Adrenal gland (tissue), 5 donors: ENCODE results near the gene HHIPL1.

Experiments used
- POLR2A ChIP-seq, 2 donors: fragments of 450-650 bp; IDR thresholded peaks; one replicate each; pipeline ENCODE4 v1.6.1; 2017; ENCODE audit warnings: antibody characterized with exemption in 2 of 2, mild to moderate bottlenecking in 2 of 2, moderate library complexity in 1 of 2
- TF ChIP-seq, protein P1 (sequence below), 6 experiments: fragments of 450-650 bp in 4 of 6; fragments of 200-600 bp in 2 of 6; sonication (generic) in 1 of 6; IDR thresholded peaks; 1 replicate in 5 of 6; 2 replicates in 1 of 6; pipeline versions ENCODE4 v1.5.1 to v1.8.0; 2016 to 2021; ENCODE audit warnings: antibody characterized with exemption in 6 of 6, mild to moderate bottlenecking in 2 of 6, moderate library complexity in 1 of 6
- donor health status: DM: no; HTN: no; CAD: no.

- TF ChIP-seq, protein P1, sequence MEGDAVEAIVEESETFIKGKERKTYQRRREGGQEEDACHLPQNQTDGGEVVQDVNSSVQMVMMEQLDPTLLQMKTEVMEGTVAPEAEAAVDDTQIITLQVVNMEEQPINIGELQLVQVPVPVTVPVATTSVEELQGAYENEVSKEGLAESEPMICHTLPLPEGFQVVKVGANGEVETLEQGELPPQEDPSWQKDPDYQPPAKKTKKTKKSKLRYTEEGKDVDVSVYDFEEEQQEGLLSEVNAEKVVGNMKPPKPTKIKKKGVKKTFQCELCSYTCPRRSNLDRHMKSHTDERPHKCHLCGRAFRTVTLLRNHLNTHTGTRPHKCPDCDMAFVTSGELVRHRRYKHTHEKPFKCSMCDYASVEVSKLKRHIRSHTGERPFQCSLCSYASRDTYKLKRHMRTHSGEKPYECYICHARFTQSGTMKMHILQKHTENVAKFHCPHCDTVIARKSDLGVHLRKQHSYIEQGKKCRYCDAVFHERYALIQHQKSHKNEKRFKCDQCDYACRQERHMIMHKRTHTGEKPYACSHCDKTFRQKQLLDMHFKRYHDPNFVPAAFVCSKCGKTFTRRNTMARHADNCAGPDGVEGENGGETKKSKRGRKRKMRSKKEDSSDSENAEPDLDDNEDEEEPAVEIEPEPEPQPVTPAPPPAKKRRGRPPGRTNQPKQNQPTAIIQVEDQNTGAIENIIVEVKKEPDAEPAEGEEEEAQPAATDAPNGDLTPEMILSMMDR (IDR thresholded peaks at IDR 0.05), result no peak
- no peak for TF ChIP-seq POLR2A (IDR thresholded peaks at IDR 0.05)
These were observed 13.4 kb downstream of the HHIPL1 start for GRCh38 chr14:99658218-99658845.
